ENCODE data around the gene PUS1.
"Not testable (repeated sequence)": the region's sequence is repeated elsewhere in the genome, so short reads cannot be mapped to it uniquely, and the experiment has no call there.

PUS1 gene

GRCh38 chr12:131934535-131934934, 5.5 kb downstream of the PUS1 start:
- no peak for DNase-seq (ENCODE audit: low read depth in 2 of 2)

DNA sequence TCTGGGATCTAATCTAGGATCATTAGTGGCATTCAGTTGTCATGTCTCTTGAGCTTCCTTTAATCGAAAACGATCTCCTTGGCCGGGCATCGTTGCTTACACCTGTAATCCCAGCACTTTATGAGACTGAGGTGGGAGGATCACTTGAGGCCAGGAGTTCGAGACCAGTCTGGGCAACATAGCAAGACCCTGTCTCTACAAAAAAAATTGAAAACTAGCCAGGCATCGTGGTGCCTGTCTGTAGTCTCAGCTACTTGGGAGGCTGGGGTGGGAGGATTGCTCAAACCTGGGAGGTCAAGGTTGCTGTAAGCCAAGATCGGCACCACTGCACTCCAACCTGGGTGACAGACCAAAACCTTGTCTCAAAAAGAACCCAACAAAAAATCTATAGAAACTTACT, 9.0 kb downstream of the PUS1 start:
- DNase-seq (ENCODE audit: low read depth in 2 of 2): no peak

DNA sequence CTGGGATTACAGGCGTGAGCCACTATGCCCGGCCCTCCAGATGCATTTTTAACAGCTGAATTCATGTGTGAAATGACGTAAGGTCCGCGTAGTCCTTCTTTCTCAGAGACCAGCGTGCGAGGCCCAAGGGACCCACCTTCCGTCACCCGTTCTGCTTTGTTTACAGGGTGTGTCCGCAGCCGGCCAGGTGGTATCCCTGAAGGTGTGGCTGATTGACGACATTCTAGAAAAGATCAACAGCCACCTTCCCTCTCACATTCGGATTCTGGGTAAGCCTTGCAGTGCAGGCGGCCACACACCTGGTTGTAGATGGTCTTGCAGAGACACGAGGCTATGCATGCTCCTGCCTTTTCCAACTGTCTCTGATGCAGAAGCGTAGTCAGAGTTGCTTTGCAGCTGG, 9.9 kb downstream of the PUS1 start:
- DNase-seq (ENCODE audit: low read depth in 2 of 2): no peak

GRCh38 chr12:131940141-131940547, 11.1 kb downstream of the PUS1 start:
- DNase-seq (ENCODE audit: low read depth in 2 of 2): no peak

DNA sequence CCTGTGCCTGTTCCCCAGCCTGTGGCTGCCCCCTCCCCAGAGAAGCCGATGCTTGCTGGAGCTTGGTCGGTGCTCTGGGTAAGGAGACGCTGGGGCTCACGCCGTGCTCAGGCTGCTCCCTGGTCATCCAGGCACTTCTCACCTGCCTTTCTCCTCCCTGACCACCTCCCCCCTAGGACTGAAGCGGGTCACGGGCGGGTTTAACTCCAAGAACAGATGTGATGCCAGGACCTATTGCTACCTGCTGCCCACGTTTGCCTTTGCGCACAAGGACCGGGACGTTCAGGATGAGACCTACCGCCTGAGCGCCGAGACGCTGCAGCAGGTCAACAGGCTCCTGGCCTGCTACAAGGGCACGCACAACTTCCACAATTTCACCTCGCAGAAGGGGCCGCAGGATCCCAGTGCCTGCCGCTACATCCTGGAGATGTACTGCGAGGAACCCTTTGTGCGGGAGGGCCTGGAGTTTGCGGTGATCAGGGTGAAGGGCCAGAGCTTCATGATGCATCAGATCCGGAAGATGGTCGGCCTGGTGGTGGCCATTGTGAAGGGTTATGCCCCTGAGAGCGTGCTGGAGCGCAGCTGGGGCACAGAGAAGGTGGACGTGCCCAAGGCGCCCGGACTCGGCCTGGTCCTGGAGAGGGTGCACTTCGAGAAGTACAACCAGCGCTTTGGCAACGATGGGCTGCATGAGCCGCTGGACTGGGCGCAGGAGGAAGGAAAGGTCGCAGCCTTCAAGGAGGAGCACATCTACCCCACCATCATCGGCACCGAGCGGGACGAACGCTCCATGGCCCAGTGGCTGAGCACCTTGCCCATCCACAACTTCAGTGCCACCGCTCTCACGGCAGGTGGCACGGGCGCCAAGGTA, 12.3 kb downstream of the PUS1 start:
- no peak for DNase-seq (ENCODE audit: low read depth in 2 of 2)

- DNase-seq (ENCODE audit: low read depth in 2 of 2): no peak
Measured at GRCh38 chr12:131941987-131942341, 12.9 kb downstream of the PUS1 start.

- no peak for DNase-seq (ENCODE audit: low read depth in 2 of 2)
Measured at GRCh38 chr12:131942671-131943070, 13.6 kb downstream of the PUS1 start.

GRCh38 chr12:131943389-131943788, 14.3 kb downstream of the PUS1 start:
- no peak for DNase-seq (ENCODE audit: low read depth in 2 of 2)

GRCh38 chr12:131943876-131944275, 14.8 kb downstream of the PUS1 start:
- no peak for DNase-seq (ENCODE audit: low read depth in 2 of 2)

GRCh38 chr12:131944601-131945251, 15.7 kb downstream of the PUS1 start:
- DNase-seq (ENCODE audit: low read depth in 2 of 2): no peak

DNA sequence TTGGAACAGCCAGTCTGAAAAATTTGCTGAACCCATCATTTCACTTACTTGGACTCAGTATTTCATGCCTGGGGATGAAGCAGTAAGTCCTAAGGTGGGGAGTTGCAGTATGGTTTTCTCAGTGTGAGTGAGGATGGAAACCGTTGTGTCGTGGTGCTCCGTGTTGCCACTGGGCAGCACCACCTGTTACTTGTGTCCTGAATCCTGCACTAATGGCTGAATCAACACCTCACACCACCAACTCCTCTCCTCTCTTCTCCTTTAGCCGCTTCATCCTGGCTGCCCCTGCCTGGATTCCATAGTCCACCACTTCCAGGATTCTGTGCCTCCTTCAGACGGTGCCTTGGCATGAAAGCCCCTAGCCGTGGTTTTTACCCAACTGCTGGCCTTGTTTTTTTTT, 17.7 kb downstream of the PUS1 start:
- no peak for DNase-seq (ENCODE audit: low read depth in 2 of 2)

- no peak for DNase-seq (ENCODE audit: low read depth in 2 of 2)
Measured at GRCh38 chr12:131947482-131948027, 18.5 kb downstream of the PUS1 start.

DNA sequence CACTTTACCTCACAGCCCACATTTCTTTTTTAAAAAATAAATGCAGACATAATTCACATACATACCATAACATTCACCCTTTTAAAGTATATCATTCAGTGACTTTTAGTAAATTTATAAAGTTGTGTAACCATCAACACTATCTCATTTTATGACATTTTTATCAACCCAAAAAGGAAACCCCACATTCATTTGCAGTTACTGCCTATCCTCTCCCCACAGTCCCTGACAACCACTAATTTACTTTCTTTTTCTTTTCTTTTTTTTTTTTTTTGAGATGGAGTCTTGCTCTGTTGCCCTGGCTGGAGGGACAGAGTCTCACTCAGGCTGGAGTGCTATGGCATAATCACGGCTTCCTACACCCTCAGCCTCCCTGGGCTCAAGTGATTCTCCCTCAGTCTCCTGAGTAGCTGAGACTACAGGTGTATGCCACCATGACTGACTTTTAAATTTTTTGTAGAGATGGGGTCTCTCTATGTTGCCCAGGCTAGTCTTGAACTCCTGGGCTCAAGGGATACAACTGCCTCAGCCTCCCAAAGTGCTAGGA, 19.2 kb downstream of the PUS1 start:
- DNase-seq (ENCODE audit: low read depth in 2 of 2): no peak

GRCh38 chr12:131948713-131949430, 19.8 kb downstream of the PUS1 start:
- not testable (repeated sequence) for DNase-seq (ENCODE audit: low read depth in 2 of 2)

DNA sequence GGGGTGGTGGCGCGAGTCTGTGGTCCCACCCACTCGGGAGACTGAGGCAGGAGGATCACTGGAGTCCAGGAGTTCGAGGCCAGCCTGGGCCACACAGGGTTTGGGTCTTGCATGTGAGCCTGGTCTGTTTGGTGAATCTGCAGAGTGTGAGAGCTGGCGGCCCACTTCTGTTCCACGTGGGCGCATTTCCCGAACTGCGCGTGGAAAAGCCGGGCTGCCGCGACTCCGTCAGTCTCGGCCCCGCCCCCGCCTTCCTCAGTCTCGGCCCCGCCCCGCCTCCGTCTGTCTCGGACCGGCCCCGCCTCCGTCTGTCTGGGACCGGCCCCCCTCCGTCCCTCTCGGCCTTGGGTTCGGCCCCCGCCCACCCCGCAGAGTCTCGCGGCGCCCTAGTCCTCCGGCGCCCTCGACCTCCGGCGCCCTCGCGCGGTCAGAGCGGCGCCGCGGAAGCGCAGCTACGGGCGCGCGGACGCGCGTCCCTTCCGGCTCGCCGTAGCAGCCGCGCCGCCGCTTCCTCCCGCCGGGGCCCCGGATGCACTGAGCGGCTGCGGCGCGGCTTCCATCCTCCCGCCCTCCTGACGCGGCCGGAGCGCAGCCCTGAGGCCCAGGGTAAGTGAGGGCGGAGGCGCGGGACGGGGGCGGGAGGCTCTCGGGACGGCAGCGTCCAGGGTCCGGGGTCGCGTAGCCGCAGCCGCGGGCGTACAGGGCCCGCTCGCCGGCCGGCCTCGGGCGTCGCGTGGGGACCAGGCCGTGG, 20.5 kb downstream of the PUS1 start, which contains the start of gene EP400:
TSS of gene EP400 (plus strand) at position 512 of the 751 bp plus-strand sequence. CDS start 10,678 bp downstream, outside the sequence.
- DNase-seq (ENCODE audit: low read depth in 2 of 2): peak; percentile 95

DNA sequence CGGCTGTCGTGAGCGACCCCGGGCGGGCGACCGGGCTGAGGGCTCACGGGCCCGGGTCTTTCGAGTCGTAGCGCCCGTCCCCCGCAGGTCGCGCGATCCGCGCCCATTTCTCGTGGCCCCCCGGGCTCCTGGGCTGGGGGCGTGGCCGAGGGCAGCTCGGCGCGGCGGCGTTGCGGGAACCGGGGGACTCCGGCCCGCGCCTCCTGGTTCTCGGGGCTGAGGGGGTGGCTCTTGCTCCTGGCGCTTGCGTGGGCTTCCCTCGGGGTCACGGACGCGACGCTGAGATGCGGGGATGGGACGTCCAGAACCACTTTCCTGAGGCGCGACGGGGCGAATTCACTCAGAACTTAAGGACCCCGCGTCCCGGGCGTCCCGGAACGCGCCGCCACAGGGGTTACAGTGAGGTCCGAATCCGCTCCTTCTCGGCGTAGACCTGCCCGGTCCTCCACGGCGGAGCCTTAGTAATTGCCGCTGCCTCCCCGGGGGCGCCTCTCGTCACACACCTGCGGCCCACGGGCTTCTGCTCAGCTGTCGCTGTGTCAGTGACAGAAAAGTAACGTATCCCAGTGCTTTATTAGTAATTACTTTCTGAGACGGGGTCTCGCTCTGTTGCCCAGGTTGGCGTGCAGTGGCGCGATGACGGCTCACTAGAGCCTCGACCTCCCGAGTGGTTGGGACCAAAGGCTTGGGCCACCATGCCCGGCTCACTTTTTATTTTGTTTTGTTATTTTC, 21.3 kb downstream of the PUS1 start:
- DNase-seq (ENCODE audit: low read depth in 2 of 2): no peak

DNA sequence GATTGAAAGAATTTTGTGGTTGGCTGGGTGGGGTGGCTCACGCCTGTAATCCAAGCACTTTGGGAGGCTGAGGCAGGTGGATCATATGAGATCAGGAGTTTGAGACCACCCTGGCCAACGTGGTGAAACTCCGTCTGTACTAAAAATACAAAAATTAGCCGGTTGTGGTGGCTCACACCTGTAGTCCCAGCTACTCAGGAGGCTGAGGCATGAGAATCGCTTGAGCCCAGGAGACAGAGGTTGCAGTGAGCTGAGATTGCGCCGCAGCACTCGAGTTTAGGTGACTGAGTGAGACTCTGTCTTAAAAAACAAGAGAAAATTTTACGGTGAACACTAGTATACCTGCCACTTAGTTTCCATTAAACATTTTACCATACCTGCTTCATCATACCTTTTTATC, 24.7 kb downstream of the PUS1 start:
- DNase-seq (ENCODE audit: low read depth in 2 of 2): not testable (repeated sequence)

DNA sequence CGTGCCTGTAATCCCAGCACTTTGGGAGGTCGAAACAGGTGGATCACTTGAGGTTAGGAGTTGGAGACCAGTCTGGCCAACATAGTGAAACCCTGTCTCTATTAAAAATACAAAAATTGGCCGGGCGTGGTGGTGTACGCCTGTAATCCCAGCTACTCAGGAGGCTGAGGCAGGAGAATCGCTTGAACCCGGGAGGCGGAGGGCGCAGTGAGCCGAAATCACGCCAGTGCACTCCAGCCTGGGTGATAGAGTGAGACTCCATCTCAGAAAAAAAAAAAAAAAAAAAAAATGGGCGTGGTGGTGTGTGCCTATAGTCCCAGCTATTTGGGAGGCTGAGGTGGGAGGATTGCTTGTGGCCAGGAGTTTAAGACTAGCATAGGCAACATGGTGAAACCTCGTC, 25.4 kb downstream of the PUS1 start:
- not testable (repeated sequence) for DNase-seq (ENCODE audit: low read depth in 2 of 2)

DNA sequence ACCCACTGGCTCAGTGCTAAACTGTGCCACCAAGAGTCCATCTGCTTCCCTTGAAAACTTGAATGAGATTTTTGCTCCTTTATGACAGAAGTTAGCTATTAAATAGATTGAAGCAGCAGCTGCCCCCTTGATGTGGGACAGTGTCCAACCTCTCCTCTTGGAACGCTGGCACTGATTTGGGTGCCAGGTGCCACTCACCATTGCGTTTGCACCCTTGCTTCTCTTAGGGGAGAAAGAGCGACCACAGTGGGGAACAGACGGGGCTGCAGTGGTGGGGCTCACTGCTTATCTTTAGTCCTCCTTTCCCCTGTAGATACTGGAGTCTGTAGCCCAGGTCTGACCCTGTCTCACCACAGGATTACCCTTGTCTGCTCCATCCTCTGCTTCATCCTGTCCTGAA, 30.0 kb downstream of the PUS1 start:
- DNase-seq (ENCODE audit: low read depth in 2 of 2): no peak

Measured in stimulated activated CD8-positive, alpha-beta memory T cell treated with anti-CD3 and anti-CD28 coated beads, Interleukin-15, amount 100 ng/mL, for 4 hours (primary cell).